HG03159 (cell line): ENCODE measurements around the gene LRRC15.

ENCODE experiments used
- ATAC-seq: cut with Tn5 transposase; IDR thresholded peaks from one replicate; pipeline ENCODE4 v1.9.1; 2021; ENCODE audit warnings: mild to moderate bottlenecking, moderate library complexity; ENCODE audit not compliant: unreplicated experiment

LRRC15 gene

GRCh38 chr3:194320744-194321243, 48.7 kb downstream of the LRRC15 start:
- ATAC-seq = no peak

- no peak for ATAC-seq
These were observed 49.4 kb downstream of the LRRC15 start for GRCh38 chr3:194320100-194320499.

- ATAC-seq = no peak
These were observed 50.9 kb downstream of the LRRC15 start for GRCh38 chr3:194318511-194319161.

- no peak for ATAC-seq
These were observed 52.6 kb downstream of the LRRC15 start for GRCh38 chr3:194316918-194317317.

GRCh38 chr3:194315965-194316361, 53.6 kb downstream of the LRRC15 start:
- ATAC-seq = peak; percentile 19

- peak; percentile 80 for ATAC-seq
These were observed 54.2 kb downstream of the LRRC15 start for GRCh38 chr3:194315088-194315964.

- no peak for ATAC-seq
These were observed 55.0 kb downstream of the LRRC15 start for GRCh38 chr3:194314388-194315068.

GRCh38 chr3:194313560-194314387, 55.8 kb downstream of the LRRC15 start:
- ATAC-seq = no peak

- ATAC-seq = no peak
These were observed 56.7 kb downstream of the LRRC15 start for GRCh38 chr3:194312743-194313281.

GRCh38 chr3:194312186-194312742, 57.3 kb downstream of the LRRC15 start:
- no peak for ATAC-seq

GRCh38 chr3:194311000-194311399, 58.5 kb downstream of the LRRC15 start:
- no peak for ATAC-seq

GRCh38 chr3:194310060-194310835, 59.3 kb downstream of the LRRC15 start:
- ATAC-seq = no peak

GRCh38 chr3:194308601-194309449, 60.7 kb downstream of the LRRC15 start:
- ATAC-seq = no peak

GRCh38 chr3:194307849-194308248, 61.7 kb downstream of the LRRC15 start:
- ATAC-seq = no peak

GRCh38 chr3:194306771-194307640, 62.5 kb downstream of the LRRC15 start:
- peak; percentile 54 for ATAC-seq

GRCh38 chr3:194306109-194306686, 63.3 kb downstream of the LRRC15 start:
- ATAC-seq = peak; percentile 31
